ENCODE data around the gene PPP1R3D. TPM values are rescaled to one million over a fixed set of nuclear protein-coding genes. Genes with fewer than 3 reads are reported as not detected.

Gene PPP1R3D
- total and polyA plus RNA-seq, 9 of the 15 experiments (the other 6 are each of a cell fraction or from before 2014, with no cell fraction given): 0.35 to 3.3 (median 1.8) TPM

GRCh38 chr20:59976156-59976782 is 36.2 kb upstream of the PPP1R3D start (continued):
- TF ChIP-seq ZBTB5 (IDR thresholded peaks at IDR 0.05) (no peak), MTF1 (CRISPR knock-in tag; IDR thresholded peaks at IDR 0.05; ENCODE audit: borderline replicate concordance) (no peak), HES1 (IDR thresholded peaks at IDR 0.05; ENCODE audit: low read depth) (no peak), SLC30A9 (CRISPR knock-in tag; IDR thresholded peaks at IDR 0.05) (no peak), ZNF740 (CRISPR knock-in tag; IDR thresholded peaks at IDR 0.05) (no peak), ZNF740 (tag; IDR thresholded peaks at IDR 0.05) (no peak), CCAR2 (IDR thresholded peaks at IDR 0.05; ENCODE audit: low read depth, low read length) (no peak), PRMT5 (CRISPR knock-in tag; IDR thresholded peaks at IDR 0.05) (no peak), ZNF431 (CRISPR knock-in tag; IDR thresholded peaks at IDR 0.05) (no peak), NFATC3 (IDR thresholded peaks at IDR 0.05) (no peak), HDGF (IDR thresholded peaks at IDR 0.05) (no peak)
